OCI-LY1 (cell line): ENCODE results near the gene ABHD3.

Source experiments
- CTCF ChIP-seq: fragments of 200-600 bp; sonication (generic), shearing (Covaris generic); IDR thresholded peaks from 2 replicates; pipeline ENCODE4 v1.5.1; 2017; ENCODE audit warnings: mild to moderate bottlenecking, antibody characterized with exemption, low read length, moderate library complexity, mixed read lengths
- EZH2 ChIP-seq: fragments of 200-600 bp; sonication (generic), shearing (Covaris generic); IDR thresholded peaks from 2 replicates; pipeline ENCODE4 v1.8.0; 2017; ENCODE audit warnings: borderline replicate concordance, mixed run types, mild to moderate bottlenecking, antibody characterized with exemption, low read length, moderate library complexity, mixed read lengths

- no peak for TF ChIP-seq CTCF
- no peak for TF ChIP-seq EZH2
Measured at GRCh38 chr18:21703241-21703820, 1.2 kb downstream of the ABHD3 start.
